ENCODE measurements around the gene TUBB2A. TPM values are rescaled to one million over a fixed set of nuclear protein-coding genes. Genes with fewer than 3 reads are reported as not detected.

TUBB2A gene
- total and polyA plus RNA-seq, 2 of the 8 experiments (the other 6 are each of a cell fraction or from before 2014, with no cell fraction given), result 315 to 330 TPM

- Histone ChIP-seq H4K91ac (replicated peaks; ENCODE audit: insufficient read length, low read length) (peak overlapping the region; percentile 83), H3K79me2 (ENCODE audit: control insufficient read depth in 1 of 2, insufficient read depth in 2 of 2, low read length in 2 of 2) (no peaks in the 10 kb centered on the region), H2AK5ac (ENCODE audit: low read depth, low read length) (no peak overlapping the region; the same call in 1 of the 2 replicates), H2BK5ac (ENCODE audit: low read depth, low read length) (peak overlapping the region; percentile 84; the same call in 1 of the 2 replicates), H4K20me1 (replicated peaks in 1 of 2; ENCODE audit: control insufficient read depth in 1 of 2, insufficient read depth in 2 of 2, low read length in 2 of 2) (no peaks in the 10 kb centered on the region), H3K27me3 (replicated peaks in 1 of 4; ENCODE audit: control insufficient read depth in 3 of 4, extremely low read depth in 1 of 4, insufficient read depth in 3 of 4, low read length in 3 of 4) (no peaks in the 10 kb centered on the region), H3K23me2 (ENCODE audit: low read depth, low read length) (peaks cover 14% of the 10 kb centered on the region; the same call in 1 of the 2 replicates), H4K5ac (ENCODE audit: insufficient read length, low read depth, low read length) (peak overlapping the region; percentile 82), H2AFZ (ENCODE audit: low read length) (no peak overlapping the region), H3K4me1 (replicated peaks in 1 of 4; ENCODE audit: control insufficient read depth in 3 of 4, insufficient read depth in 4 of 4, low read length in 3 of 4) (peaks cover 14 to 48% (median 41%) of the 10 kb centered on the region in 4 experiments), H2BK15ac (ENCODE audit: low read length) (no peak overlapping the region), H3K56ac (replicated peaks; ENCODE audit: insufficient read length, low read depth, low read length) (peak overlapping the region; percentile 84), H3K4me3 (ENCODE audit: extremely low read depth in 1 of 4, insufficient read depth in 2 of 4, low read depth in 3 of 4, low read length in 4 of 4) (peak overlapping the region; percentile 42 to 83 (median 72)), H3K4me2 (ENCODE audit: insufficient read depth in 1 of 2, low read depth in 2 of 2, low read length in 2 of 2) (peak overlapping the region; percentile 85 to 89), H2BK20ac (ENCODE audit: low read length) (no peak overlapping the region), H2BK120ac (replicated peaks; ENCODE audit: low read depth, low read length) (peak overlapping the region; percentile 18), H3K18ac (ENCODE audit: extremely low read depth, low read length) (peak overlapping the region; percentile 91), H2BK12ac (ENCODE audit: low read depth, low read length) (peak overlapping the region; percentile 91), H3K36me3 (ENCODE audit: control insufficient read depth in 2 of 4, insufficient read depth in 4 of 4, low read length in 3 of 4) (no peaks in the 10 kb centered on the region), H3K4ac (replicated peaks; ENCODE audit: insufficient read length, low read depth, low read length) (peak overlapping the region; percentile 69), H4K8ac (ENCODE audit: extremely low read depth, insufficient read depth, low read length) (peak overlapping the region; percentile 82), H3K27ac (ENCODE audit: low read depth, low read length) (peak overlapping the region; percentile 50; the same call in 1 of the 2 replicates), H3K79me1 (ENCODE audit: low read depth, low read length) (no peaks in the 10 kb centered on the region), H3K9me3 (ENCODE audit: insufficient read depth in 2 of 2, low read depth in 1 of 2, low read length in 1 of 2) (no peaks in the 10 kb centered on the region), H3K23ac (ENCODE audit: insufficient read length) (no peak overlapping the region), H3K14ac (ENCODE audit: insufficient read length) (peak overlapping the region; percentile 8), H3K9ac (replicated peaks in 1 of 4; ENCODE audit: extremely low read depth in 1 of 4, low read depth in 3 of 4, low read length in 3 of 4) (peak overlapping the region in 2 of 4 experiments; percentile 56 to 63; a peak in 4 of 7 replicates)
- POLR2A ChIA-PET (ENCODE audit: partially characterized antibody), result interaction anchor here (0.6 to 6.8 kb wide), 21 partner anchors 11 to 1185 kb away, joined by 3 to 58 read pairs (median 3); partner anchors contain the start of gene TUBB2B
- no peak for FAIRE-seq
- WGBS, 2 experiments (ENCODE audit: extremely low coverage in 1 of 2, insufficient coverage in 1 of 2, insufficient read length in 1 of 2, insufficient replicate concordance in 2 of 2, low coverage in 1 of 2, low lambda C conversion rate in 2 of 2, missing lambda C conversion rate in 1 of 2), result 2% methylated on average over 22 of the region's 74 CpGs; no CpG with 5 or more reads in 1 of the 2 experiments
- CTCF ChIA-PET (ENCODE audit: partially characterized antibody), result interaction anchor here (0.6 to 3.7 kb wide), 17 partner anchors 14 to 1636 kb away, joined by 3 to 17 read pairs (median 4); partner anchors contain the start of gene TUBB2B
- peak in 1 of 2 experiments; percentile 85 for DNase-seq (ENCODE audit: low read depth in 1 of 2, low spot score in 2 of 2)
- no peak for TF ChIP-seq MAFK (IDR thresholded peaks at IDR 0.05; ENCODE audit: low read depth, low read length)
- TF ChIP-seq PHF8 (conservative IDR thresholded peaks at IDR 0.05; ENCODE audit: low read depth, low read length), result peak; percentile 48; the same call in 1 of the 2 replicates
- peak; percentile 93 for TF ChIP-seq KDM4A (IDR thresholded peaks at IDR 0.05; ENCODE audit: low read depth, low read length, severe bottlenecking)
- peak; percentile 22; the same call in 1 of the 2 replicates for TF ChIP-seq BACH1 (IDR thresholded peaks at IDR 0.05; ENCODE audit: low read length)
- no peak for TF ChIP-seq CHD1 (IDR thresholded peaks at IDR 0.05; ENCODE audit: low read depth, low read length)
- TF ChIP-seq MAX (IDR thresholded peaks at IDR 0.05), result peak; percentile 37; the same call in 1 of the 2 replicates
- TF ChIP-seq ASH2L (IDR thresholded peaks at IDR 0.05; ENCODE audit: low read length), result peak; percentile 71
- peak; percentile 67; the same call in 1 of the 2 replicates for TF ChIP-seq RBBP5 (IDR thresholded peaks at IDR 0.05; ENCODE audit: borderline replicate concordance, low read depth, low read length)
- 0 out of 3 replicates have a peak, but pooled peaks of 1 of the 2 experiments have one; percentile 38 for TF ChIP-seq POLR2A (IDR thresholded peaks at IDR 0.05; ENCODE audit: control extremely low read depth in 1 of 2, low read depth in 2 of 2, low read length in 2 of 2)
- TF ChIP-seq SIN3A (conservative IDR thresholded peaks at IDR 0.05 in 1 of 2, IDR thresholded peaks at IDR 0.05 in 1 of 2; ENCODE audit: low read depth in 1 of 2, low read length in 2 of 2), result peak in 1 of 2 experiments; percentile 75; a peak in 2 of 4 replicates
Measured at GRCh38 chr6:3162565-3163247, 5.4 kb upstream of the TUBB2A start.
